Measurements from ENCODE around the gene MBNL1.

The MBNL1 gene

DNA sequence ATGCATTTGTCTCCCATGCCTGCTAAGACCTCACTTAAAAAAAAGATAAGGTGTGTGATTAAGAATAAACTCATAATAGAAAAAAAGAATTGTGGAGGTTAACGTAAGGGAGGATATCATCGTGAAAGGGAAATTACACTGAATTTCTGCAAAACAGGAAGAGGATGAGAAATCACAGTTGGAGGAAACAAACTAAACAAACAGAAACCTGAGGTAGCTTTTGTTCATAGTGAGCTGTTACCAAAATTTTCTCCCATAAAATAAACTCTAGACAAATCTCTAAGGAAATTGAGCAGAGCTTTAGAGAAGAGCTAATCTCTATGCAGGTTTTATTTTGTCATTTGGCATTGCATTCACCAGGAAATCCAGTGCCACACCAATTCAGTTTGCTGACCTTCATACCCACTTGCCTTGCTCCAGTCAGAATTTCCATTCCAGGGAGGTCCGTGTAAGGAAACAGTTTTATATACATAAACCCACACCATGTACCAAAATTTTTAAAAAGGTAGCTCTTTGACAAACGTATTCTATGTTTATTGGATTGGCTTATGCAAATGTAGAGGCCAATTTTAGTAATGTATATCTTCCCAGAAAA is 231.2 kb downstream of the MBNL1 start:
- no peak for DNase-seq

DNA sequence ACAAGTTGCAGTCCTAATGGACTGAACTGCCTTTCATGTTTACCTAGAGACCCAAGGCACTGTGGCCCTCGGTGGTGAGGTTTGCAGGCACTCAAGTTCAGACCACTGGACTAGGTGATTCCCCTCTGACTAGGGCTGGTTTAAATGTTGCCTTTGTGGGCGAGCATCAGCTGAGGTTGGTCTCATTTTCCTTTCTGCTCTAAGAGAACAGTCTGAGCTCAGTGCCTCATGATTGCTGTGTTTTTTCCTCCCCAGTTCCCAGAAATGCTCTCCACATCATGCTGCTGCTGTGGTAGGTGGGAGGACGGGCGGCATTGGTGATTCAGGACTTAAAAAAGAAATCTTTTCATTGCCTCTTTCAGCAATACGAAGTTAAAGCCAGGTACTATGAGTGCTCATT is 237.2 kb downstream of the MBNL1 start:
- no peak for DNase-seq

DNA sequence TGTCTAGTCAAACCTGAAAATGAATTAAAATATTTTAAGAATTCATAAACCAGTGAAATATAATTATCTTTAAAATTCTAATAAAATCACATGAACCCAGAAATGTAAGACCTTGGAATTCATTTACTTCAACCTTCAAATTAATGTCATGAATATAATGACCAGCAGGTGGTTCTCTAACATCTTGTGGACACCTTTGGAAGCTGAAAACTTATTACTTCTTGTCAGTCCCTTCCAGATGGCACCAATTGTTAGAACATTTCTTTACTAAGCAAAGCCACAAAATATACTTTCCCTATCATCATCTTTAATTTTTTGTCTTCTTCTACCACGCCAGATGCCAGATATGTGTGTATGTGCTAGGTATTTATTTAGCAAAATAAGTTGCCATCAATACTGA is 240.0 kb downstream of the MBNL1 start:
- DNase-seq: no peak

DNA sequence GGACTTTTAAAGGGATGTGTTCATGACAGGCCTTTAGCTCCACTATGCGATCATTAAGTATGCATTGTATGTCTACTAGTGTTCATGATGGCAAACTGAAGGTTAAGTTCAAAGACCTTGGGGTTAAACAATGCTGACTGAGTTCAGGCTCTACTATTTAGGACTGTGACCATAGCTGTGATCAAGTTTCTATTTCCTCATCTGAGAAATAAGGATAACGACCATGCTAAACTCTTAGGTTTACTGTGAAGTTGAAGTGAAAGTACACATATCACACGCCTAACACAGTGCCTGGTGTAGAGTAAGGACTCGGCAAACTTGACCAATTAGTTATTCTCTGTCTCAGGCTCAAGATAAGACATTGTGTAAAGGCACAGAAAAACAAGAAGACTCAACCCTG is 243.2 kb downstream of the MBNL1 start:
- no peak for DNase-seq

DNA sequence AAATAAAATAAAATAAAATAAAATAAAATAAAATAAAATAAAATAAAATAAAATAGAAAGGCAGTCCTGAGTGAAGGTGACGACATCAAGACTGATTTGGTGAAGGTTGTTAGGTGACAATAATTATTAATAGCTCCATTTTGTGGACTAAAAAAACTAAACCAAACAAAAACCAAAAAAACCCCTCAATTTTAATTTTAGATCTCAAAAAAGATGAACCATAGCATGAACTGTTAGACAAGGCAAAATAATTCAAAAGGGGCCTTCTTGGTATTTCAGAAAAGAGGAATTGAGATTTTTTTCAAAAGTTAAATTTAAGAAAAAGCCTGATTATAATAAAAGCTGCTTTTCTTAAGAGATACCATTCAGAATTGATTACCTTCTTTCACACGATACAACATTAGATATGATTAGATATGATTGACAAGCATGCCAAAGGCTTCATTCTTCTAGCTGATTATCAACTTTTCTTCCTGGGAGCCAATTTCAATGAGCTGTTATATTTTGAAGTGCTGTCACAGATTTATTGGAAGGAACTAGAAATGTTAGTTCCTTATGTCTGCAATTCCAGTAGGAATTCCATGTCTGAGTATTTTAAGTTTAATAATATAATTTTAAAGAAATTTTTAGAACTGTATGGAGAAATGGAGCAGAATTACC is 244.7 kb downstream of the MBNL1 start:
- no peak for DNase-seq

Data from NCI-H187 (cell line).